GM18868 (cell line): ENCODE measurements around the gene NR3C1.

ENCODE experiments used
- ATAC-seq: cut with Tn5 transposase; IDR thresholded peaks from one replicate; pipeline ENCODE4 v1.9.1; 2021; ENCODE audit warnings: mild to moderate bottlenecking, moderate library complexity; ENCODE audit not compliant: unreplicated experiment

NR3C1 gene

DNA sequence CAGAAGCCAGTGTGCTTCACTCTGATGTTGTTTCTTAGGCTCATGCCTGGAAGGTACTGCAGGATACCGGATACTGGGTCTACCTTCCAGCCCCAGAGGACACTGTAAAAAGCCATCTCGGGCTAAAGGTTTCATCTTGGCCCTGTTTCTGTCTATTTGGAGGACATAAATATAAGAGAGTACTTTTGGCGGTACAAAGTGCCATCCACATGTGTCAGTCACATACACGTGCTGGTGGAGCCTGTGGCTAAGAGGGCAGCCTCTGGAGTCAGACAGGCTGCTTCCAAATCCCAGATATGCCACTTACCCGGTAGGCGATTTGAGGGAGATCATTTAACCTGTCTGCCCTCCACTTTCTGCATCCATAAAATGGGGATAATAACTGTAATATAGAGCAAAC is 160.4 kb downstream of the NR3C1 start:
- no peak for ATAC-seq

DNA sequence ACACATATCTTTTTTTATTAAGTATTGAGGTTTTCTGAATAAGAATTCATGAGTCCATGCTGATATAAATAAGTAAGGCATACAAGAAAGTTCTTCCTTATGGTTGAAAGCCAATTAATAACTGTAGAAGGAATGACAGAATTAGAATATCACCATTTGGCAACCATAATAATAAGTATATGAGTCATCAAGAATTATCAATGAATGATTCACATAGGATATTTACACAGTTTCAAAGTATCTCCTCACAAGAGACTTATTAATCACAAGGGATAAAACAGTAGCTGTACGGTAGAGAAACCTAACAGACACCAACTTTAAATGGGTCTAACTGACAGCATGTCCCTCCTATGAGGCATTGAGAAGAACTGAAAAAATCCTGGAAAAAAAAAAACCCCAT is 161.6 kb downstream of the NR3C1 start:
- no peak for ATAC-seq

DNA sequence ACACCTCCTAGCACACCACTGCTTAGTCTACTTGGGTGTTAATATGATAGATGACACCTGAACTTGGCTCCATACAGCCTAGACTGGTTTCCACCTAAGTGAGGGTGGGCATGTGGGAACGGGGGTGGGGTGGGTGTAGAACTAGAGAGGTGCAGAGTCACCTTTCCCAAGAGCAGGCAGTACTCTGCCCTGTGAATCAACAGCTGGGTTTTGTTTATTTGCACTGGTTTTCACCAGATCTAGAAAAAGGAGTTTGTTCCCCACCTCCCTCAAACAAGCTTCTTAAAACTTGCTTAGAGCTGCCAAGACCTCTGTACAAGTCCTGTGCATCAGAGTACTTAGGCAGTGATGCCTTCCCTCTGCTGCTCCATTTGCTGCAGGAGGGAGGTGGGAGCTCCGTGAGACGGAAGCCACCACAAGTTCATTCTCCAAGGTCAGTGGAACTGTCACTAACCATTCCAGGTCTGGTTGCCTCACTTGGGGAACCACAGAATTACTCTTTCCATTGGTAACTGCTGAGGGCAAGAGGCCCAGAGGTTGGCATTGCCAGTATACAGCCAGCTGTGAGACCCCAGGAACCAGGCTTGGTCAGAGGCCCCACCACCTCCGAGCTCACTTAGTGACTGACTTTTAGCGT is 163.5 kb downstream of the NR3C1 start:
- ATAC-seq, result no peak

DNA sequence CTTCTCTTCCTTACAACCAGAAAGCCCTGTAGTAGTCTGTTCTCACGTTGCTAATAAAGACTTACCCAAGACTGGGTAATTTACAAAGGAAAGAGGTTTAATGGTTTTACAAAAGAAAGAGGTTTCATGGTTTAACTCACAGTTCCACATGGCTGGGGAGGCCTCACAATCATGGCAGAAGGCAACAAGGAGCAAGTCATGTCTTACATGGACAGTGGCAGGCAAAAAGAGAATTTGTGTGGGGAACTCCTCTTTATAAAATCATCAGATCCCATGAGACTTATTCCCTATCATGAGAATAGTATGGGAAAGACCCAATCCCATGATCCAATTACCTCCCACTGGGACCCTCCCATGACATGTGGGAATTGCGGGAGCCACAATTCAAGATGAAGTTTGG is 164.9 kb downstream of the NR3C1 start:
- ATAC-seq, result no peak

DNA sequence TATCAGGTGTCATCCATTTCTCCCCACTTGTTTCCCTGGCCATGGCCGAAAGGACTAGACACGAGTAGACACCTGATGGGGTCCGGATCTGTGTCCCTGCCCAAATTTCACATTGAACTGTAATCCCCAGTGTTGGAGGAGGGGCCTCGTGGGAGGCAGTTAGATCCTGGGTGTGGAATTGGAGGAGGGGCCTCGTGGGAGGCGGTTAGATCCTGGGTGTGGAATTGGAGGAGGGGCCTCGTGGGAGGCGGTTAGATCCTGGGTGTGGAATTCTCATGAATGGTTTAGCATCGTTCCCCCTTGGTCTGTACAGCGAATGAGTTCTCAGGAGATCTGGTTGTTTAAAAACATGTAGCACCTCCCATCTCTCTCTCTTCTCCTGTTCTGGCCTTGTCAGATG is 165.8 kb downstream of the NR3C1 start:
- ATAC-seq, result no peak

DNA sequence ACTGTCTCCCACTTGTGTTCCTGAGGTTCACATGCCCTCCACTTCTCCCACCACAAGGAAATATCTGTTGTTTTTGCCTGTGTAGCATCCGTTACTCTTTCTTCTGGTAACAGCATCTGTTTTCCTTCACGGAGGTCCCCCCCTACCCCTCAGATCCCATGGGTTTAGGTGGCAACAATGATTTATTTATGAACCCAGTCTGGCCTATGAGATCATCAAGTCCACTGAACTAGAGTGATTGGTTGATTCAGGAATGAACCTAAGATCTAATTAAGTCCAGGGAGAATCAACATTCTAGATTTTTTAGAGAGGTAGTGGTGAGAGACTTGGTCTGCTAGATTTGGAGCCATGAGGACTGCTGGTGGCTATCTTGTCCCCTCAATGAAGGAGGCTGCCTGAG is 166.8 kb downstream of the NR3C1 start:
- no peak for ATAC-seq

DNA sequence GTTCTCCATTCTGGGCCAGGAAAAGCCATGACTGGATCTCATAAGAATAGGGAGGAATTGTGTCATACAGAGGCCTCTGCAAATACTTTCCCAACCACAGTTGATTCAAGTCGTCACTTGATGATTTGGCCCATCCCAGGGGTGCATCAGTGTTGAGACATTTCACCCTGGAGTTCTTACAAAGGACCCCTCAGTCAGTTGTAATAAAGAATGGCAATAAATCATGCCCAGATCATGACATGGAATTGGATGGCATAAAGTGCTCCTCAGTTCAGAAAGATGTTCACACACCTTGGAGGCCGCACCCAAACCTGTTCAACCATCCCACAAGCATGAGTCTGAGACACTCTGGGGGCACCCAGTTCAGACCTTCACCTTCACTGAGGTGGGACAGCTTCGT is 168.1 kb downstream of the NR3C1 start:
- no peak for ATAC-seq

DNA sequence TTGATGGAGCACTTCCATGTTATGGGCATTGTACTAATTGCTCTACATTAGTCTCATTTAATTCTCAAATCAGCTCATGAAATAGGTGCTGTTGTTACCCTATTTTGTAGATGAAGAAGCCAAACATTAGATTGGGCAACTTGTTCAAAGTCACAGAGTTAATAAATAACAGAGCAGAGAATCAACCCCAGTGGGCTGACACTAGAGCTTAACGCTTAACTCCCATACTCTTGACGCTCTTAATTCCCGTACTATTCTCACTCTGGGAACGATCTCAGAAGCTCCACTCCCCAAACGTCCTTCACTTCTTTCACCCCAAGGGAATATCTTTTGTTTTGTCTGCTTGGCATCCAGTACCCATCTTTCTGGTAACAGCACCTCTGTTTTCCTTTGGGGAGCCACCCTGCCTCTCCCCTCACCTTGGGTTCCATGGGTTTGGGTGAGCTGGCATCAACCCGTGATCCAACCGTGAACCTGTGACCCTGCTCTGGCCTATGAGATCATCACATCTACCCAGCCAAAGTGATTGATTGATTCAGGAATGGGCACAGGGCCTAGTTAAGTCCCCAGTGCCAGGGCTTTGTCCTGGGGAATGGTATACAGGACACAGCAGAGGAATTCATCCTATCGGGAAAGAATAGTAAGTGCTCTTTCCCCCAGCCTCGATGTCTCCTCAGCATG is 169.2 kb downstream of the NR3C1 start:
- no peak for ATAC-seq

DNA sequence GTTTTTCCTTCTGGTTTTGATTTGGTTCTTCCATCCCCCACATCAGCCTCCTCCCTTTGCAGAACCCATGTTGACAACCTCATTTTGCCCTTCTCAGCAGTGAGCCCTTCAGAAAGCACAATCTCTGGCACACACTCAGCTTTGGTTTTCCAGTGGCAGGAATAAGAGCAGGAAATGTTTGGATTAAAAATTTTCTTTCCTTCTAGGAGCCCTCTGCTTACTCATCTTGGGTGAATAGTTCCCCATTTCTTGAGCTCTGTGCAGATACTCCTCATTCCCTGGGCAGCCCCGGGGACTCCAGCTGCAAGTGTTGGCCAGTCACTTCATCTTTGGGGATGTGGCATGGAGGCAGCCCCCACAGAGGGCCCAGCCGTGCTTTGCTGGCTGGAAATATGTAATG is 170.5 kb downstream of the NR3C1 start:
- ATAC-seq, result no peak

DNA sequence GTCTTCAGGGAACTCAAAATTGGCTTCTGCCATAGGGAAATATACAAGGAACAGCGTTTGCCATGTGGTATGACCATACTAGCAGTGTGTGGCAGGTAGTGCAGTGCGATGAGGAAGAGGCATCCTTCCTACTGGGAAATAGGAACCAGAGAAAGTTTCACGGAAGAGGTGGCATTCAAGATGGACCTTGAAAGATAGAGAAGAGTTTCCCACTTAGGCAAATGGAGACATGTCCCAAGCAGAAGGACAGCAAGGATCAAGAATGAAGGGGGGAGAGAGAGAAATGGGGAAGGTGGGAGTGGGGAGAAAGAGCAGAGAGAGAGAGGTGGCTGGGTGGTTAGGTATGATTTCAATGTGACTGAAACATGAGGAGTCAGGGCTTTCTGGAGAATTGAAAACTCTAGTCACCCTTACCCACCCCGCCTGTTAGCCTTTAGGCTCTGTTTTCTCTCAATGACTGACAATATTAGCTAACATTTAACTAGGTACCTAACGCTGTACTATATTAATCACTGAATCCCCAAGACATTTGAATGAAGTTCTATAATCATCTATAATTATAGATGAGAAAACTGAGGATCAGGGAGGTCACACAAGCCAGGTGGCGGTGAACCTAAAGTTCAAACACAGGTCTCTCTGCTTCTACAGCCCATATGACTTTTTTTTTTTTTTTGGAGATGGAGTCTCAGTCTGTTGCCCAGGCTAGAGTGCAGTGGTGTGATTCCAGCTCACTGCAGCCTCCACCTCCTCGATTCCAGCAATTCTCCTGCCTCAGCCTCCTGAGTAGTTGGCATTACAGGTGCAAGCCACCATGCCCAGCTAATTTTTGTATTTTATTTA is 171.3 kb downstream of the NR3C1 start:
- no peak for ATAC-seq

DNA sequence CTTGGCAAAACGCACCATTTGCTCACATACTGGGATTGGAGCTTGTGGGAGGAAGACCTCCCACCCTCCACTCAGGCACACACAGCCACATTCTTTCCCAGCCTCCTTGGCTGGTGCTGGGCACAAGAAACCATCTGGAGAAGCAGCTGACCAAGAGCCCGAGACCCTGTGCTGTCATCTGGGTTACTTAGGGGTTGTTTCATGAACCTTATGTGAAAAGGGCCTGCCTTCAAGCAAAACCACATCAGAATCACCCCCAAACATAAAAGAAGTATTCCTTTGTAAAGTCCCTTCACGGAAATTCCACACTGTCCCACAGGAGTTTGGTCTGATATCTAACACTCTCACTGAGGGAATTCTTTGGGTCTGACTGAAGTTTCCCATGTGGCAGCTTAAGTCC is 172.1 kb downstream of the NR3C1 start:
- ATAC-seq, result no peak

DNA sequence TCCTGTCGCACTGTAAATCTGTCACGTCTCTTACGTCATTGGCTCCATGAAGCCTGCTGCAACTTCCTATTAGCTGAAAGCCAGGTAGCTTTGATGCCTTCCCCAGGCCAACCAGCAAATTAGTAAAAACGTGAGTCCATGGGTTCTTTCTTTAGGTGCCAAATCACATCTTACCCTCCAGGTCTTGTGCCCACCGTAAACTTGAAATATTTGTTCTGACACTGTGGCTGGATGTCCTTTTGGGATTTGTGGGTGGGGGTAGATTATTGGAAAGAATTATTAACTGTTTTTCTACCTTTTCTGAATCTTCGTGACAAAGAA is 172.8 kb downstream of the NR3C1 start:
- no peak for ATAC-seq

DNA sequence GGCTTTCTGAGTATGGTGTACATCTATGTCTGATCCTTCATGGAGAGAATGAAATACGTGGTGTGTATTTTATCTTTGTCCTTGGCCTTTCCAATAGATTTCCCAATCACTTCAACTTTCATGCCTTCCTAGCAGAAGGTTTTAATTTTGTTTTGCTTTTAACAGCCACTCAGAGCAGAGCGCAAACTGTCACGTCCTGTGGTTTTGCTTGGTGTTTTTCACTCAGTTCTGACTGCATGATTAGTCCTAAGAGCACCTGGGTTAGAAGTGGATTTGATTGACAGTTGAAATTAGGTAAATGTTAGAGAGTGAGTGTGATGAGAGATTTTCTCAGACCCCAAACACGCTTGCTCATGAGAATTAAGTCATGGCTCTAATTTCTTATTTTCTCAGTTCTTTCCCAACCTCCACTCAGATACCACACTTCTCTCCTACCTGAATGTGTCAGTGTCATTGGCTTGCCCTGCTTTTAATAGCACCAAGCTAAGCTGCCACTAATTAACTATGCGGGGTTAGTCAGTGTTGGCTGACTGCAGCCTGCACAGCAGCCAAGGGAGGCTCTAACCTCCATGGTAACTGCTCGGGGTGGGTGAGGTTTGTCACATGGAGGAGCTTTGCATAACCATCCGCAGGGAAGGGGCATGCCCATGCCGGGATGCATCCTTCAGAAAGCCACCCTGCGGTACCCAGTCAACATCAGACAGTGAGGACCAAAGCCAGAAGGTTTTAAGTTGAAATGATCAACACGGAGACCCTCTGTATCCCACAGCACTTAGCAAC is 173.4 kb downstream of the NR3C1 start:
- peak; percentile 95 for ATAC-seq

DNA sequence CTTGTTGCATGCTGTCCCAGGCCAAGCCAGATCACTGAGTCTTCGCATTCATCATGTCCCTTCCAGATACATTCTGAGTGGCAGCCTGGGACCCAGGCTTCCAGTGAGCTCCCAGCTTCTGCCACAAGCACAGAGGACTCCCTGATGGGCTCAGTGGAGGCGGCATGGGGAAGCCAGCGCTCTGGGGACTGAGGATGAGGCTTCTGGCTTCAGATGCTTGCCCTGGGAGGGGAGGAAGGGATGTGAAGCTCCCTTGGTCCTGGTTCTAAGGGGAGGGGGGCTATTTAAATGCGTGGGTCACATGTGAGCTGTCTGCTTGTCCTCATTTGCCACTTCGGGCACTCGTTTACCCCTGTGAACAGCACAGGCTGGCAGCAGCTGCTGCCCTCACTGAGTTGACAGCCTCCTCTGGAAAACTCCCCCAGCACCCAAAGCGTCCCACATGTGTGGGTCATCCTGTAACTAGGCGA is 174.0 kb downstream of the NR3C1 start:
- ATAC-seq, result peak; percentile 61

DNA sequence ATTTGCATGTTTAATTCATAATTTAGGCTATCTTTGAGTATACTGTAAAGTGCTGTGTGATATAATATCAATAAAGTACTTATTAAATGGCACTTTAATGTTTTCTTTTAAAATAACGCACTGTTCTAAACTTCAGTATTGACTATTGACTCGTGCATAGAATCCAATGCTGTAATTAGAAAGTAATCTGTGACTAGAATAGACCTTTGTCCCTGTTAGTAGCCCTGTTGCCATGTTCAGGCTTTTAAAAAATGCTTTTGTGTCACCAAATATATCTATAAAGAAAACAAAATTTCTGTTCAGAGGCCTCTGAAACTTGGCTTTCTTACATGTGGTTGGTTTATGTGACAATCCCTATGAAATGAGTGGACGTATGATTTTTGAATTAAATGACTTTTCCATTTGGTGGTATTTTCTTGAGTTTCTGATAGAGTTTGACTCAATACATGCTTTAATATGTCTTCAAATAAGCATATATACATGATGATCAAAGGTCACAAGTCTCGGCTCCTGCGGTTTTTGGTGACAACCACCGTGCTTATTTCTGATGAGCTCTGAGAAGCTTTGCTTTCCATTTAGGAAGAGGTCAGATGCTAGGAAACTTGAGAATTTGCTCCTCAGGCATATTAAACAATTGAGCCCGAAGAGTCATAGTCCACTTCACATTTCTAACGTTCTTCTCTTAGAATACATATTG is 174.7 kb downstream of the NR3C1 start:
- no peak for ATAC-seq
